Measurements from ENCODE around the gene YIPF6. TPM values are rescaled to one million over a fixed set of nuclear protein-coding genes. Genes with fewer than 3 reads are reported as not detected.

The YIPF6 gene
- total and polyA plus RNA-seq, 9 of the 15 experiments (the other 6 are each of a cell fraction or from before 2014, with no cell fraction given): 7.7 to 44.2 (median 22.4) TPM

DNA sequence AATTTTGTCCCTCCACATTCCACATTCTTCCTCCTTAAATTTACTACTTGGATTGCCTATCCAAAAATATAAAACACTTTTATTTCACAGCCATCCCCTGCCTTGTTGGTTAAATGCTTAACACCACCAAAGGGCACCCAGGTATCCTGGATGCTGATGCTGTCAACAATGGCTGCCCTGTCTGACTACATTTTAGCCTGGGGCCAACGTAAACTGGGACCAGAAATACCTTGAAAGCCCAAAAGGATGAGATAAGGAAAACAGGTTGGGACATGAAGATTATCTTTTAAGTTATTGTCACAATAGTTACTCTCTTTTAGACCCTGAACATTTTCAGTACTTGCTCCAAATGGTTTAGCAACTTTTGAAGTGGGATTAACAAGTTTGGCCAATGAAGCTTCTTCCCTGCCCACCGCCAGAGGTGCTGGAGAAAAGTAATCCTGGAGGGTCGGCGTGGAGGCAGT is 775 bp upstream of the YIPF6 start:
- Histone ChIP-seq H3K4me3 (peak overlapping the region; percentile 88), H3K4me1 (replicated peaks in 1 of 2; ENCODE audit: control insufficient read depth in 2 of 2, insufficient read depth in 2 of 2, low read length in 2 of 2) (peaks cover 0 to 14% of the 10 kb centered on the region in 2 experiments; a peak in 4 of 5 replicates), H3K4me2 (ENCODE audit: insufficient read depth, low read length) (peak overlapping the region; percentile 94), H3K9ac (ENCODE audit: insufficient read depth in 1 of 2, low read depth in 2 of 2, low read length in 2 of 2) (peak overlapping the region; percentile 98 to 99), H3K79me2 (ENCODE audit: control insufficient read depth, insufficient read depth, low read length) (peaks cover 52% of the 10 kb centered on the region), H3K9me3 (replicated peaks; ENCODE audit: control insufficient read depth, insufficient read depth, low read depth, low read length) (no peaks in the 10 kb centered on the region), H3K27ac (ENCODE audit: extremely low read depth, low read depth, low read length) (peak overlapping the region; percentile 98), H3K36me3 (ENCODE audit: control insufficient read depth, insufficient read depth, low read length) (peaks cover 16% of the 10 kb centered on the region; the same call in 2 of the 3 replicates), H3K27me3 (ENCODE audit: control insufficient read depth in 2 of 2, insufficient read depth in 2 of 2, low read length in 2 of 2) (no peaks in the 10 kb centered on the region), H3K9me1 (ENCODE audit: control insufficient read depth, insufficient read depth, low read length) (peaks cover 2% of the 10 kb centered on the region), H2AFZ (ENCODE audit: low read depth, low read length) (peak overlapping the region; percentile 98), H4K20me1 (replicated peaks; ENCODE audit: control insufficient read depth, insufficient read depth, low read length) (no peaks in the 10 kb centered on the region; the same call in 1 of the 2 replicates)
- intact Hi-C loops (cut with micrococcal nuclease) (loop anchor here (10.0 kb wide), 1 partner anchor 303 kb away; no protein-coding TSS in a partner anchor), in situ Hi-C loops (cut with MboI) (no loop called here)
- CTCF ChIA-PET (ENCODE audit: low intra/inter-chr PET ratio): no interaction called here
- ATAC-seq (peak; percentile 10; the same call in 1 of the 3 replicates), FAIRE-seq (peak; percentile 70), DNase-seq (ENCODE audit: extremely low read depth in 1 of 4, low spot score in 3 of 4) (no peak)
- 1% methylated on average over 4 of the region's 4 CpGs for WGBS (ENCODE audit: insufficient coverage, low coverage, missing lambda C conversion rate)
- BruUV-seq (replicated peaks): TSS peak; percentile 85
- POLR2A ChIA-PET: interaction anchor here (0.5 to 1.1 kb wide), 3 partner anchors 8 to 301 kb away, joined by 3 to 4 read pairs (median 3); no protein-coding TSS in a partner anchor
- TF ChIP-seq ETV5 (CRISPR knock-in tag; IDR thresholded peaks at IDR 0.05; ENCODE audit: low read depth): no peak
- TF ChIP-seq, protein P1, sequence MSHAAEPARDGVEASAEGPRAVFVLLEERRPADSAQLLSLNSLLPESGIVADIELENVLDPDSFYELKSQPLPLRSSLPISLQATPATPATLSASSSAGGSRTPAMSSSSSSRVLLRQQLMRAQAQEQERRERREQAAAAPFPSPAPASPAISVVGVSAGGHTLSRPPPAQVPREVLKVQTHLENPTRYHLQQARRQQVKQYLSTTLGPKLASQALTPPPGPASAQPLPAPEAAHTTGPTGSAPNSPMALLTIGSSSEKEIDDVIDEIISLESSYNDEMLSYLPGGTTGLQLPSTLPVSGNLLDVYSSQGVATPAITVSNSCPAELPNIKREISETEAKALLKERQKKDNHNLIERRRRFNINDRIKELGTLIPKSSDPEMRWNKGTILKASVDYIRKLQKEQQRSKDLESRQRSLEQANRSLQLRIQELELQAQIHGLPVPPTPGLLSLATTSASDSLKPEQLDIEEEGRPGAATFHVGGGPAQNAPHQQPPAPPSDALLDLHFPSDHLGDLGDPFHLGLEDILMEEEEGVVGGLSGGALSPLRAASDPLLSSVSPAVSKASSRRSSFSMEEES (CRISPR knock-in tag; IDR thresholded peaks at IDR 0.05): no peak
- TF ChIP-seq PRMT5 (CRISPR knock-in tag; IDR thresholded peaks at IDR 0.05): no peak
- TF ChIP-seq ZNF507 (tag; conservative IDR thresholded peaks at IDR 0.05): no peak
- TF ChIP-seq KDM4B (IDR thresholded peaks at IDR 0.05; ENCODE audit: borderline replicate concordance in 2 of 2, low read depth in 1 of 2): no peak
- TF ChIP-seq BCOR (IDR thresholded peaks at IDR 0.05): no peak
- no peak for TF ChIP-seq NR2C2 (CRISPR knock-in tag; IDR thresholded peaks at IDR 0.05)
- no peak for TF ChIP-seq NR2C2 (tag; IDR thresholded peaks at IDR 0.05)
- TF ChIP-seq, protein P2, sequence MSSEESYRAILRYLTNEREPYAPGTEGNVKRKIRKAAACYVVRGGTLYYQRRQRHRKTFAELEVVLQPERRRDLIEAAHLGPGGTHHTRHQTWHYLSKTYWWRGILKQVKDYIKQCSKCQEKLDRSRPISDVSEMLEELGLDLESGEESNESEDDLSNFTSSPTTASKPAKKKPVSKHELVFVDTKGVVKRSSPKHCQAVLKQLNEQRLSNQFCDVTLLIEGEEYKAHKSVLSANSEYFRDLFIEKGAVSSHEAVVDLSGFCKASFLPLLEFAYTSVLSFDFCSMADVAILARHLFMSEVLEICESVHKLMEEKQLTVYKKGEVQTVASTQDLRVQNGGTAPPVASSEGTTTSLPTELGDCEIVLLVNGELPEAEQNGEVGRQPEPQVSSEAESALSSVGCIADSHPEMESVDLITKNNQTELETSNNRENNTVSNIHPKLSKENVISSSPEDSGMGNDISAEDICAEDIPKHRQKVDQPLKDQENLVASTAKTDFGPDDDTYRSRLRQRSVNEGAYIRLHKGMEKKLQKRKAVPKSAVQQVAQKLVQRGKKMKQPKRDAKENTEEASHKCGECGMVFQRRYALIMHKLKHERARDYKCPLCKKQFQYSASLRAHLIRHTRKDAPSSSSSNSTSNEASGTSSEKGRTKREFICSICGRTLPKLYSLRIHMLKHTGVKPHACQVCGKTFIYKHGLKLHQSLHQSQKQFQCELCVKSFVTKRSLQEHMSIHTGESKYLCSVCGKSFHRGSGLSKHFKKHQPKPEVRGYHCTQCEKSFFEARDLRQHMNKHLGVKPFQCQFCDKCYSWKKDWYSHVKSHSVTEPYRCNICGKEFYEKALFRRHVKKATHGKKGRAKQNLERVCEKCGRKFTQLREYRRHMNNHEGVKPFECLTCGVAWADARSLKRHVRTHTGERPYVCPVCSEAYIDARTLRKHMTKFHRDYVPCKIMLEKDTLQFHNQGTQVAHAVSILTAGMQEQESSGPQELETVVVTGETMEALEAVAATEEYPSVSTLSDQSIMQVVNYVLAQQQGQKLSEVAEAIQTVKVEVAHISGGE (CRISPR knock-in tag; IDR thresholded peaks at IDR 0.05): no peak
- TF ChIP-seq RBM17 (IDR thresholded peaks at IDR 0.05; ENCODE audit: borderline replicate concordance, low read depth, low read length): no peak
- TF ChIP-seq, protein P3, sequence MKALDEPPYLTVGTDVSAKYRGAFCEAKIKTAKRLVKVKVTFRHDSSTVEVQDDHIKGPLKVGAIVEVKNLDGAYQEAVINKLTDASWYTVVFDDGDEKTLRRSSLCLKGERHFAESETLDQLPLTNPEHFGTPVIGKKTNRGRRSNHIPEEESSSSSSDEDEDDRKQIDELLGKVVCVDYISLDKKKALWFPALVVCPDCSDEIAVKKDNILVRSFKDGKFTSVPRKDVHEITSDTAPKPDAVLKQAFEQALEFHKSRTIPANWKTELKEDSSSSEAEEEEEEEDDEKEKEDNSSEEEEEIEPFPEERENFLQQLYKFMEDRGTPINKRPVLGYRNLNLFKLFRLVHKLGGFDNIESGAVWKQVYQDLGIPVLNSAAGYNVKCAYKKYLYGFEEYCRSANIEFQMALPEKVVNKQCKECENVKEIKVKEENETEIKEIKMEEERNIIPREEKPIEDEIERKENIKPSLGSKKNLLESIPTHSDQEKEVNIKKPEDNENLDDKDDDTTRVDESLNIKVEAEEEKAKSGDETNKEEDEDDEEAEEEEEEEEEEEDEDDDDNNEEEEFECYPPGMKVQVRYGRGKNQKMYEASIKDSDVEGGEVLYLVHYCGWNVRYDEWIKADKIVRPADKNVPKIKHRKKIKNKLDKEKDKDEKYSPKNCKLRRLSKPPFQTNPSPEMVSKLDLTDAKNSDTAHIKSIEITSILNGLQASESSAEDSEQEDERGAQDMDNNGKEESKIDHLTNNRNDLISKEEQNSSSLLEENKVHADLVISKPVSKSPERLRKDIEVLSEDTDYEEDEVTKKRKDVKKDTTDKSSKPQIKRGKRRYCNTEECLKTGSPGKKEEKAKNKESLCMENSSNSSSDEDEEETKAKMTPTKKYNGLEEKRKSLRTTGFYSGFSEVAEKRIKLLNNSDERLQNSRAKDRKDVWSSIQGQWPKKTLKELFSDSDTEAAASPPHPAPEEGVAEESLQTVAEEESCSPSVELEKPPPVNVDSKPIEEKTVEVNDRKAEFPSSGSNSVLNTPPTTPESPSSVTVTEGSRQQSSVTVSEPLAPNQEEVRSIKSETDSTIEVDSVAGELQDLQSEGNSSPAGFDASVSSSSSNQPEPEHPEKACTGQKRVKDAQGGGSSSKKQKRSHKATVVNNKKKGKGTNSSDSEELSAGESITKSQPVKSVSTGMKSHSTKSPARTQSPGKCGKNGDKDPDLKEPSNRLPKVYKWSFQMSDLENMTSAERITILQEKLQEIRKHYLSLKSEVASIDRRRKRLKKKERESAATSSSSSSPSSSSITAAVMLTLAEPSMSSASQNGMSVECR (CRISPR knock-in tag; IDR thresholded peaks at IDR 0.05): no peak
- TF ChIP-seq GTF2E2 (tag; IDR thresholded peaks at IDR 0.05): no peak
- no peak for TF ChIP-seq ADNP (tag; IDR thresholded peaks at IDR 0.05)

Measured in K562 (cell line).